HG03175 (cell line): ENCODE data around the gene SIDT1.

Experiments used
- ATAC-seq: cut with Tn5 transposase; IDR thresholded peaks from one replicate; pipeline ENCODE4 v1.9.1; 2021; ENCODE audit warnings: mild to moderate bottlenecking, moderate library complexity; ENCODE audit not compliant: unreplicated experiment

The SIDT1 gene

GRCh38 chr3:113589971-113590370, 57.6 kb downstream of the SIDT1 start:
- no peak for ATAC-seq

- no peak for ATAC-seq
These were observed 58.6 kb downstream of the SIDT1 start for GRCh38 chr3:113590983-113591382.

GRCh38 chr3:113594066-113594465, 61.7 kb downstream of the SIDT1 start:
- ATAC-seq: no peak

GRCh38 chr3:113597596-113598354, 65.4 kb downstream of the SIDT1 start:
- no peak for ATAC-seq

GRCh38 chr3:113600418-113601182, 68.2 kb downstream of the SIDT1 start:
- ATAC-seq: no peak

GRCh38 chr3:113601240-113601639, 68.9 kb downstream of the SIDT1 start:
- ATAC-seq: no peak

GRCh38 chr3:113602256-113602655, 69.9 kb downstream of the SIDT1 start:
- ATAC-seq: no peak

GRCh38 chr3:113602836-113603235, 70.5 kb downstream of the SIDT1 start:
- no peak for ATAC-seq

GRCh38 chr3:113606539-113607218, 74.3 kb downstream of the SIDT1 start:
- peak; percentile 99 for ATAC-seq

GRCh38 chr3:113607219-113607596, 74.9 kb downstream of the SIDT1 start:
- peak; percentile 13 for ATAC-seq

- no peak for ATAC-seq
These were observed 82.0 kb downstream of the SIDT1 start for GRCh38 chr3:113614402-113614801.

- ATAC-seq: no peak
These were observed 83.6 kb downstream of the SIDT1 start for GRCh38 chr3:113615976-113616375.

GRCh38 chr3:113617726-113618125, 85.4 kb downstream of the SIDT1 start:
- no peak for ATAC-seq

GRCh38 chr3:113620091-113620490, 87.7 kb downstream of the SIDT1 start:
- ATAC-seq: no peak

- no peak for ATAC-seq
These were observed 91.0 kb downstream of the SIDT1 start for GRCh38 chr3:113623324-113623723.

GRCh38 chr3:113623811-113624210, 91.5 kb downstream of the SIDT1 start:
- no peak for ATAC-seq

GRCh38 chr3:113625834-113626233, 93.5 kb downstream of the SIDT1 start:
- ATAC-seq: no peak

- peak; percentile 60 for ATAC-seq
These were observed 94.4 kb downstream of the SIDT1 start for GRCh38 chr3:113626503-113627371.

- no peak for ATAC-seq
These were observed 96.0 kb downstream of the SIDT1 start for GRCh38 chr3:113628316-113628715.

- ATAC-seq: no peak
These were observed 96.4 kb downstream of the SIDT1 start for GRCh38 chr3:113628788-113629187.
